HFFc6 (cell line): Measurements from ENCODE around the gene RNF130. TPM values are rescaled to one million over a fixed set of nuclear protein-coding genes. Genes with fewer than 3 reads are reported as not detected.
A peak's percentile ranks its signal among the peaks of the same experiment; 100 is the strongest.

Experiments used
- DNase-seq: peaks from one replicate; pipeline ENCODE4 v3.0.0-alpha.2; 2018
- H3K27ac Mint-ChIP-seq: 2 replicates; pipeline ENCODE4 v1.8.0; 2020; ENCODE audit warnings: mild to moderate bottlenecking, mixed read lengths
- H3K27me3 Mint-ChIP-seq: 2 replicates; pipeline ENCODE4 v1.8.0; 2021; ENCODE audit warnings: mild to moderate bottlenecking, moderate library complexity, mixed read lengths; ENCODE audit not compliant: insufficient read depth
- H3K36me3 Mint-ChIP-seq: 2 replicates; pipeline ENCODE4 v1.8.0; 2021; ENCODE audit warnings: low read depth, mixed read lengths
- H3K4me1 Mint-ChIP-seq: 2 replicates; pipeline ENCODE4 v1.8.0; 2020; ENCODE audit warnings: low read depth, mixed read lengths
- H3K4me3 Mint-ChIP-seq: 2 replicates; pipeline ENCODE4 v1.8.0; 2020; ENCODE audit warnings: mild to moderate bottlenecking, moderate library complexity, mixed read lengths
- H3K9me3 Mint-ChIP-seq: 2 replicates; pipeline ENCODE4 v1.8.0; 2020; ENCODE audit warnings: mild to moderate bottlenecking, mixed read lengths
- CTCF ChIP-seq: fragments of 200-600 bp; sonication (generic); IDR thresholded peaks from 2 replicates; pipeline ENCODE4 v1.5.0; 2021; ENCODE audit warnings: antibody characterized with exemption, mild to moderate bottlenecking
- total RNA-seq, 6 experiments: library from RNA; stranded (reverse); fragmentation: NEBNext Ultra II Directional; extraction: Animal tissue kit (Norgen Biotek cat#: 25700); gene quantifications; 2 replicates in 1 of 6; 3 replicates in 5 of 6; pipeline ENCODE4 v1.2.3, GENCODE V29; 2021

The RNF130 gene
- total RNA-seq, 6 experiments from 2014 or later: 0.37 to 7.5 (median 0.93) TPM

DNA sequence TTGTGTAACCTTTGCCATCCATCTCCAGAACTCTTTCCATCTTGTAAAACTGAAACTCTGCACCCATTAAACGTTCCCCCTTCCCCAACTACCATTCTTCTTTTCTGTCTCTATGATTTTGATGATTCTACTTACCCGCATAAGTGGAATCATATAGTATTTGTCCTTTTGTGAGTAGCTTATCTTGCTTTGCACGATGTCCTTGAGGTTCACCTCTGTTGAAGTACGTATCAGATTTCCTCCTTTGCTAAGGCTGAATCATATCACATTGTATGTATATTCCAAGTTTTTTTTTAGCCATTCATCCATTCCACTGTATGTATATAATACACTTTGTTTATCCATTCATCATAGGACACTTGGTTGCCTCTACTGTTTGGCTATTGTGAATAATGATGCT is 2.9 kb upstream of the RNF130 start:
- Mint-ChIP-seq H3K4me3 (no peak overlapping the region), H3K27me3 (peaks cover 18% of the 10 kb centered on the region)
- no peak for DNase-seq

DNA sequence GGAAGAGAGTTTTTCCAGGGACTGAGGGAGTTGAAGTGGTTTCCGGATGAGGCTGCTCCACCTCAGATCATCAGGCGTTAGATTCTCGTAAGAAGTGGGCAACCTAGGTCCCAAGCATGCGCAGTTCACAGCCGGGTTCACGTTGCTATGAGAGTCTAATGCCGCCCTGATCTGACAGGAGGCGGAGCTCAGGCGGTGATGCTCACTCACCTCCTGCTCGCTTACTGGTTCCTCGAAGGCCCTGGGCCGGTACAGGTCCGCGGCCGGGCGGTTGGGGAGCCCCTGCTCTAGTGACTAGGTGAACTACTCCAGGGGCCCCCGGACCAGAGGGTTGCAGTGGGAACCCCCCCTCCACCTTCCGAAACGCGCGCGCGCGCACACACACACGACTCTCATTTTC is 997 bp upstream of the RNF130 start:
- DNase-seq: no peak
- TF ChIP-seq CTCF: no peak
- no peak overlapping the region for H3K27ac Mint-ChIP-seq
- no peaks in the 10 kb centered on the region for H3K4me1 Mint-ChIP-seq
- peaks cover 11% of the 10 kb centered on the region for H3K27me3 Mint-ChIP-seq
- H3K9me3 Mint-ChIP-seq: peaks cover 22% of the 10 kb centered on the region
- no peak overlapping the region; the same call in 1 of the 2 replicates for H3K4me3 Mint-ChIP-seq
- H3K36me3 Mint-ChIP-seq: peaks cover 4% of the 10 kb centered on the region; the same call in 1 of the 2 replicates

More for the DNA sequence above, 2.9 kb upstream of the RNF130 start:
- Mint-ChIP-seq H3K36me3 (peaks cover 4% of the 10 kb centered on the region; the same call in 1 of the 2 replicates), H3K4me1 (no peaks in the 10 kb centered on the region), H3K27ac (no peak overlapping the region), H3K9me3 (peaks cover 25% of the 10 kb centered on the region)
- no peak for TF ChIP-seq CTCF

- no peak for DNase-seq
- Mint-ChIP-seq H3K36me3 (peaks cover 4% of the 10 kb centered on the region; the same call in 1 of the 2 replicates), H3K4me3 (no peak overlapping the region; the same call in 1 of the 2 replicates), H3K9me3 (peaks cover 22% of the 10 kb centered on the region), H3K27me3 (peaks cover 11% of the 10 kb centered on the region), H3K27ac (no peak overlapping the region), H3K4me1 (no peaks in the 10 kb centered on the region)
- no peak for TF ChIP-seq CTCF
Measured at GRCh38 chr5:180072256-180072548, 643 bp upstream of the RNF130 start.

DNA sequence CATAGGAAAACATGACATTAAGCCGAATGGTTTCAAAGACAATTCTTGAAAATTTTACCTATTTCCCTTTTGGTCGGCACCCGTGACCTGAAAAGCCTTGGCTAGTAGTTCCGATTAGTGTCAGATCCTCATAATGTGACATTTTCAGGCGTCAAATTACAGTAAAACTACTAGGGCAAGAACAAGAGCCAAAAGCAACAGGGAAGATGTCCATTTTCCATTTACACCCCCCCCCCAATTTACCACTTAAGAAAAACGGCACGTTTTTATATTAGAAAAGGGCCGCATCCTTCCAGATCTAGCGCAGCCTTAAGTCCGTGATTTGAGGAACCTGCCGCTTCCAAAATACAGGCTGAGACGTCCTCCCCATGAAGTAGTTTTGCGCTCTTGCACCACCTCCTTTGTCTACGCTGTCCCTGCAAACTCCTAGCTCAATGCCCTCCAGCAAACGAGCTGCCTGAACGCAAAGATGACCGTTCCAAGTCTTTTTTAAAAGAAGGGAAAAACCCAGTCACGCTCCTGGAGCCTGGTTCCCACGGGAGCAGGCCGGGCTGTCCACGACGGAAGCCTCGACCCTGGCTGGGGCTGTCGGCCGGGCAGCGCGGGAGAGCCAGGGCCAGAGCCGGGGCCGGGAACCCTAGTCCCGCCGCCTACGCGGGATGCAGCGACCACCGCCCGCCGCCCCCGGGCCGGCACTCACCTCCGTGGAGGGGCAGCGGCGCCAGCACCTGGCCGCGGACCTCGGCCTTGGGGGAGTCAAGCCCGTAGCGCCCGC is 616 bp downstream of the RNF130 start:
- DNase-seq: peak; percentile 26
- peaks cover 11% of the 10 kb centered on the region for H3K27me3 Mint-ChIP-seq
- TF ChIP-seq CTCF: no peak
- H3K4me3 Mint-ChIP-seq: peak overlapping the region; percentile 82
- H3K9me3 Mint-ChIP-seq: peaks cover 22% of the 10 kb centered on the region
- H3K36me3 Mint-ChIP-seq: peaks cover 4% of the 10 kb centered on the region; the same call in 1 of the 2 replicates
- H3K27ac Mint-ChIP-seq: peak overlapping the region; percentile 73; the same call in 1 of the 2 replicates
- no peaks in the 10 kb centered on the region for H3K4me1 Mint-ChIP-seq

- H3K4me3 Mint-ChIP-seq: no peak overlapping the region
- no peak for TF ChIP-seq CTCF
- H3K27ac Mint-ChIP-seq: no peak overlapping the region
- H3K36me3 Mint-ChIP-seq: peaks cover 4% of the 10 kb centered on the region; the same call in 1 of the 2 replicates
- peaks cover 22% of the 10 kb centered on the region for H3K9me3 Mint-ChIP-seq
- peaks cover 11% of the 10 kb centered on the region for H3K27me3 Mint-ChIP-seq
- no peaks in the 10 kb centered on the region for H3K4me1 Mint-ChIP-seq
- DNase-seq: no peak
Measured at GRCh38 chr5:180069589-180070247, 1.8 kb downstream of the RNF130 start.
